Panc1 (cell line): ENCODE measurements around the gene RAI1. TPM values are rescaled to one million over a fixed set of nuclear protein-coding genes. Genes with fewer than 3 reads are reported as not detected.

Experiments
- ATAC-seq: fragments of 200-7000 bp; cut with Tn5 transposase; 2 replicates; pipeline ENCODE4 v1.9.1; 2020; ENCODE audit warnings: mild to moderate bottlenecking, moderate library complexity
- BruUV-seq: library from RNA; stranded (reverse); fragments of 400-500 nt; replicated peaks from 2 replicates; lab custom pipeline; 2021; lab: Mats Ljungman, UMichigan
- CTCF ChIA-PET: fragments of 300-600 bp; sonication (Branson Sonifier 250); formaldehyde crosslinking; loops from one replicate; lab custom pipeline; 2022; ENCODE audit warnings: antibody characterized with exemption; lab: Charles Lee
- POLR2A ChIA-PET: fragments of 300-600 bp; sonication (Branson Sonifier 250); formaldehyde crosslinking; loops from one replicate; lab custom pipeline; 2022; ENCODE audit warnings: antibody characterized with exemption; lab: Charles Lee
- DNase-seq: peaks from one replicate; pipeline ENCODE4 v3.0.0-alpha.2; 2010; ENCODE audit warnings: low read depth, low spot score
- H3K27ac ChIP-seq: 2 replicates; pipeline ENCODE4 v1.5.1; 2011; ENCODE audit warnings: mild to moderate bottlenecking, low read length, inconsistent platforms
- H3K27me3 ChIP-seq: fragments of 200-500 bp; sonication (Bioruptor generic); 2 replicates; pipeline ENCODE4 v1.6.0; 2014; ENCODE audit warnings: low read length, inconsistent platforms; ENCODE audit not compliant: control insufficient read depth, insufficient read depth
- H3K36me3 ChIP-seq: fragments of 200-500 bp; sonication (Bioruptor generic); 2 replicates; pipeline ENCODE4 v1.5.1; 2014; ENCODE audit warnings: inconsistent platforms, mild to moderate bottlenecking, low read length, moderate library complexity; ENCODE audit not compliant: control insufficient read depth, insufficient read depth
- H3K4me1 ChIP-seq: 2 replicates; pipeline ENCODE4 v1.5.1; 2011; ENCODE audit warnings: inconsistent platforms, mild to moderate bottlenecking, low read length, moderate library complexity; ENCODE audit not compliant: control insufficient read depth, insufficient read depth
- H3K4me3 ChIP-seq, 2 experiments: 2 replicates each; pipeline ENCODE4 v1.5.1; 2011 to 2012; ENCODE audit warnings: low read depth in 2 of 2, low read length in 2 of 2, mild to moderate bottlenecking in 2 of 2, inconsistent platforms in 1 of 2, moderate library complexity in 1 of 2
- H3K9me3 ChIP-seq: fragments of 200-500 bp; sonication (Bioruptor generic); 2 replicates; pipeline ENCODE4 v1.5.1; 2014; ENCODE audit warnings: low read depth, mild to moderate bottlenecking, inconsistent platforms, low read length, moderate library complexity; ENCODE audit not compliant: control insufficient read depth, insufficient read depth
- POLR2AphosphoS5 ChIP-seq: IDR thresholded peaks from 2 replicates; pipeline ENCODE4 v1.6.1; 2012; ENCODE audit warnings: mild to moderate bottlenecking, low read depth, low read length, moderate library complexity
- SIN3A ChIP-seq: IDR thresholded peaks from 2 replicates; pipeline ENCODE4 v1.6.1; 2012; ENCODE audit warnings: low read depth, mild to moderate bottlenecking, low read length, moderate library complexity, borderline replicate concordance; ENCODE audit not compliant: insufficient read depth
- TCF7L2 ChIP-seq: IDR thresholded peaks from 2 replicates; pipeline ENCODE4 v1.6.1; 2011; ENCODE audit warnings: mild to moderate bottlenecking, low read depth, low read length, inconsistent platforms
- in situ Hi-C: cut with HindIII; loops from 2 replicates; pipeline ENCODE4 v1.10.0; 2016; ENCODE audit warnings: low sequenced_read_pairs, low pct_unique_long_range_greater_than_20kb
- intact Hi-C: fragments of 100-400 bp; cut with micrococcal nuclease; formaldehyde crosslinking; loops from one replicate; pipeline ENCODE4 v1.10.0; 2022; ENCODE audit not compliant: unreplicated experiment
- total RNA-seq: library from RNA; stranded (reverse); gene quantifications from one replicate; pipeline ENCODE4 v1.2.1, GENCODE V29; 2021; ENCODE audit not compliant: unreplicated experiment
- TF ChIP-seq, protein P1 (sequence below), 2 experiments: IDR thresholded peaks; 2 replicates each; pipeline ENCODE4 v1.6.1; 2011 to 2012; ENCODE audit warnings: low read depth in 2 of 2, control low read depth in 1 of 2, low read length in 1 of 2, mild to moderate bottlenecking in 1 of 2, moderate library complexity in 1 of 2; ENCODE audit not compliant: insufficient read depth in 1 of 2
- TF ChIP-seq, protein P2 (sequence below): fragments of 450-650 bp; IDR thresholded peaks from 2 replicates; pipeline ENCODE4 v1.5.1; 2017; ENCODE audit warnings: mild to moderate bottlenecking

Gene RAI1
- total RNA-seq, 1 experiment from 2014 or later = 51.0 TPM

DNA sequence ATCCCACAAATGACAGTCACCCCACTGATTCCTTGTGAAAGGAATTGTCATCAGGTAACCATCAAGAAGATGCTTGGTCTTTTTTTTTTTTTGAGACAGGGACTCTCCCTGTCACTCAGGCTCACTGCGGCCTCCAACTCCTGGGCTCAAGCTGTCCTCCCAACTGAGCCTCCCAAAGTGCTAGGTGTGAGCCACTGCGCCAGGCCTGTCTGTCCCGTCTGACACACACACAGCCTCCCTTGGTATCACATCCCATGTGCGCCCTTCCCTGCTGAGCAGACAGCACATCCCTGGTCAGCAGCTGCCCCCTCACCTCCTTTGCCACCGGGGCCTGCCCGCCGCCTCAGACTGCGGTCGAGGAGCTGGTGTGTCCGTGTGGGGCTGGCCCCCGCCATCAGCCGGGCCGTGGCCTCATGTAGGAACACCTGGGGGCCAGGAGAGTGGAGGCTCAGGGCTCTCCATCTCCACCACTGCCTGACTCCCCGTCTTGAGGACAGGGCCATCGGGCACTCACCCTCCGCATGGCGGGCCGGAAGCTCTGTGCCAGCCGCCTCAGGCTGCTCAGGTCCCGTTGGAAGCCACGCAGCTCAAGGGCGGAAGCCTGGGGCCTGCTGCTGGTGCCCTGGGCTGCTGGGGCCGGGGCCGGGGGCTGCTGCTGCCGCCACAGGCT lies 131.9 kb downstream of the RAI1 start:
- intact Hi-C loops = loop anchor here (5.0 kb wide), 1 partner anchor 44 kb away; no protein-coding TSS in a partner anchor

DNA sequence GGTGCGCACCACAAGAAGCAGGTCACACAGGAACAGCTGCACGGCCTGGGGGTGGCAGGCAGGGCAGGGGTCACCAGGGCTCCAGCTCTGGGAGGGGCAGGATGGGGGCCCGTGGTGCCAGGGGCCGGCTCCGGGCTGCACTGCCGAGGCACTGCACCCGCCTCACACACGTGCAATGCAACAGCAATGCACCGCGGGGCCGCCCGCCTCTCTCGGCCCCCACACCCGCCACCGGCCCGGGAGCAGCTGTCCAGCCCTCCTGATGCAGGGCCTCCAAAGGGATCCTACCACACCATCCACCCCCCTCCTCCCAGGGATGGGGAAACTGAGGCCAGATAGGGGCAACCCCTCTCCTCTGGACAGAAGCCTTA lies 132.5 kb downstream of the RAI1 start:
- H3K27ac ChIP-seq = no peak overlapping the region; the same call in 1 of the 2 replicates
- H3K4me3 ChIP-seq = no peak overlapping the region
- no peaks in the 10 kb centered on the region; the same call in 1 of the 2 replicates for H3K36me3 ChIP-seq
- in situ Hi-C loops (no loop called here), intact Hi-C loops (loop anchor here (5.0 kb wide), 1 partner anchor 44 kb away; no protein-coding TSS in a partner anchor)
- DNase-seq (no peak), ATAC-seq (no peak)
- no peak for TF ChIP-seq TCF7L2
- TF ChIP-seq, protein P1, sequence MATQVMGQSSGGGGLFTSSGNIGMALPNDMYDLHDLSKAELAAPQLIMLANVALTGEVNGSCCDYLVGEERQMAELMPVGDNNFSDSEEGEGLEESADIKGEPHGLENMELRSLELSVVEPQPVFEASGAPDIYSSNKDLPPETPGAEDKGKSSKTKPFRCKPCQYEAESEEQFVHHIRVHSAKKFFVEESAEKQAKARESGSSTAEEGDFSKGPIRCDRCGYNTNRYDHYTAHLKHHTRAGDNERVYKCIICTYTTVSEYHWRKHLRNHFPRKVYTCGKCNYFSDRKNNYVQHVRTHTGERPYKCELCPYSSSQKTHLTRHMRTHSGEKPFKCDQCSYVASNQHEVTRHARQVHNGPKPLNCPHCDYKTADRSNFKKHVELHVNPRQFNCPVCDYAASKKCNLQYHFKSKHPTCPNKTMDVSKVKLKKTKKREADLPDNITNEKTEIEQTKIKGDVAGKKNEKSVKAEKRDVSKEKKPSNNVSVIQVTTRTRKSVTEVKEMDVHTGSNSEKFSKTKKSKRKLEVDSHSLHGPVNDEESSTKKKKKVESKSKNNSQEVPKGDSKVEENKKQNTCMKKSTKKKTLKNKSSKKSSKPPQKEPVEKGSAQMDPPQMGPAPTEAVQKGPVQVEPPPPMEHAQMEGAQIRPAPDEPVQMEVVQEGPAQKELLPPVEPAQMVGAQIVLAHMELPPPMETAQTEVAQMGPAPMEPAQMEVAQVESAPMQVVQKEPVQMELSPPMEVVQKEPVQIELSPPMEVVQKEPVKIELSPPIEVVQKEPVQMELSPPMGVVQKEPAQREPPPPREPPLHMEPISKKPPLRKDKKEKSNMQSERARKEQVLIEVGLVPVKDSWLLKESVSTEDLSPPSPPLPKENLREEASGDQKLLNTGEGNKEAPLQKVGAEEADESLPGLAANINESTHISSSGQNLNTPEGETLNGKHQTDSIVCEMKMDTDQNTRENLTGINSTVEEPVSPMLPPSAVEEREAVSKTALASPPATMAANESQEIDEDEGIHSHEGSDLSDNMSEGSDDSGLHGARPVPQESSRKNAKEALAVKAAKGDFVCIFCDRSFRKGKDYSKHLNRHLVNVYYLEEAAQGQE (IDR thresholded peaks at IDR 0.05; ENCODE audit: insufficient read depth in 1 of 2, low read depth in 2 of 2, low read length in 1 of 2) = no peak
- TF ChIP-seq, protein P2, sequence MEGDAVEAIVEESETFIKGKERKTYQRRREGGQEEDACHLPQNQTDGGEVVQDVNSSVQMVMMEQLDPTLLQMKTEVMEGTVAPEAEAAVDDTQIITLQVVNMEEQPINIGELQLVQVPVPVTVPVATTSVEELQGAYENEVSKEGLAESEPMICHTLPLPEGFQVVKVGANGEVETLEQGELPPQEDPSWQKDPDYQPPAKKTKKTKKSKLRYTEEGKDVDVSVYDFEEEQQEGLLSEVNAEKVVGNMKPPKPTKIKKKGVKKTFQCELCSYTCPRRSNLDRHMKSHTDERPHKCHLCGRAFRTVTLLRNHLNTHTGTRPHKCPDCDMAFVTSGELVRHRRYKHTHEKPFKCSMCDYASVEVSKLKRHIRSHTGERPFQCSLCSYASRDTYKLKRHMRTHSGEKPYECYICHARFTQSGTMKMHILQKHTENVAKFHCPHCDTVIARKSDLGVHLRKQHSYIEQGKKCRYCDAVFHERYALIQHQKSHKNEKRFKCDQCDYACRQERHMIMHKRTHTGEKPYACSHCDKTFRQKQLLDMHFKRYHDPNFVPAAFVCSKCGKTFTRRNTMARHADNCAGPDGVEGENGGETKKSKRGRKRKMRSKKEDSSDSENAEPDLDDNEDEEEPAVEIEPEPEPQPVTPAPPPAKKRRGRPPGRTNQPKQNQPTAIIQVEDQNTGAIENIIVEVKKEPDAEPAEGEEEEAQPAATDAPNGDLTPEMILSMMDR = no peak
- TF ChIP-seq POLR2AphosphoS5 = no peak
- no peak for TF ChIP-seq SIN3A
- ChIA-PET CTCF (no interaction called here), POLR2A (no interaction called here)
- peaks cover 57% of the 10 kb centered on the region for H3K4me1 ChIP-seq
- H3K9me3 ChIP-seq = no peaks in the 10 kb centered on the region
- no peaks in the 10 kb centered on the region for H3K27me3 ChIP-seq
- no TSS peak for BruUV-seq

More for the DNA sequence above, 131.9 kb downstream of the RAI1 start:
- no peak overlapping the region for H3K4me3 ChIP-seq
- in situ Hi-C loops = no loop called here
- no peaks in the 10 kb centered on the region for H3K9me3 ChIP-seq
- H3K27me3 ChIP-seq = no peaks in the 10 kb centered on the region
- peak overlapping the region; percentile 54 for H3K27ac ChIP-seq
- TF ChIP-seq TCF7L2 (no peak), SIN3A (no peak), POLR2AphosphoS5 (no peak)
- TF ChIP-seq, protein P2 = no peak
- TF ChIP-seq, protein P1 (IDR thresholded peaks at IDR 0.05; ENCODE audit: insufficient read depth in 1 of 2, low read depth in 2 of 2, low read length in 1 of 2) = no peak
- H3K4me1 ChIP-seq = peaks cover 55% of the 10 kb centered on the region
- no peak for DNase-seq
- CTCF ChIA-PET = interaction anchor here (0.6 to 0.7 kb wide), 2 partner anchors 14 to 29 kb away, joined by 3 to 4 read pairs; no protein-coding TSS in a partner anchor
- BruUV-seq = no TSS peak
- POLR2A ChIA-PET = interaction anchor here (1.9 kb wide), 1 partner anchor 23 kb away, joined by 5 read pairs; the partner anchor contains the start of gene SREBF1
- no peaks in the 10 kb centered on the region; the same call in 1 of the 2 replicates for H3K36me3 ChIP-seq
- ATAC-seq = no peak
